DOHH2 (cell line): ENCODE measurements around the gene RGS9.

Experiments
- H3F3A ChIP-seq: fragments of 200-600 bp; sonication (generic), shearing (Covaris generic); 2 replicates; pipeline ENCODE4 v1.6.0; 2016; ENCODE audit warnings: antibody characterized with exemption, mild to moderate bottlenecking; ENCODE audit not compliant: control insufficient read depth, insufficient read depth
- H3K27ac ChIP-seq: fragments of 200-600 bp; sonication (generic); 2 replicates; pipeline ENCODE4 v1.5.1; 2014; ENCODE audit warnings: low read depth, mild to moderate bottlenecking, low read length, moderate library complexity
- H3K27me3 ChIP-seq: fragments of 200-600 bp; sonication (generic); 2 replicates; pipeline ENCODE4 v1.6.1; 2014; ENCODE audit warnings: mild to moderate bottlenecking, low read length, mixed read lengths; ENCODE audit not compliant: control insufficient read depth
- H3K36me3 ChIP-seq: fragments of 200-600 bp; sonication (generic); 2 replicates; pipeline ENCODE4 v1.6.1; 2014; ENCODE audit warnings: mild to moderate bottlenecking, low read length, moderate library complexity, mixed read lengths; ENCODE audit not compliant: control insufficient read depth
- H3K4me1 ChIP-seq: fragments of 200-600 bp; sonication (generic); 2 replicates; pipeline ENCODE4 v1.6.1; 2014; ENCODE audit warnings: mild to moderate bottlenecking, low read length, mixed read lengths; ENCODE audit not compliant: control insufficient read depth
- H3K4me2 ChIP-seq: fragments of 200-600 bp; sonication (generic); 2 replicates; pipeline ENCODE4 v1.6.0; 2014; ENCODE audit warnings: mild to moderate bottlenecking, low read length, moderate library complexity
- H3K4me3 ChIP-seq: fragments of 200-600 bp; sonication (generic); 2 replicates; pipeline ENCODE4 v1.5.1; 2014; ENCODE audit warnings: mild to moderate bottlenecking, low read length, mixed read lengths
- H3K79me2 ChIP-seq: fragments of 200-600 bp; sonication (generic); 2 replicates; pipeline ENCODE4 v1.6.1; 2014; ENCODE audit warnings: mild to moderate bottlenecking, low read length, mixed read lengths; ENCODE audit not compliant: control insufficient read depth
- H3K9me2 ChIP-seq: fragments of 200-600 bp; sonication (generic); replicated peaks from 2 replicates; pipeline ENCODE4 v1.6.1; 2014; ENCODE audit warnings: mild to moderate bottlenecking, low read length, mixed read lengths; ENCODE audit not compliant: control insufficient read depth
- H3K9me3 ChIP-seq: fragments of 200-600 bp; sonication (generic); 2 replicates; pipeline ENCODE4 v1.6.1; 2014; ENCODE audit warnings: antibody characterized with exemption, low read length, mixed read lengths; ENCODE audit not compliant: control insufficient read depth, insufficient read depth
- H4K20me1 ChIP-seq: fragments of 200-600 bp; sonication (generic); 2 replicates; pipeline ENCODE4 v1.6.0; 2014; ENCODE audit warnings: low read depth, mild to moderate bottlenecking, antibody characterized with exemption, low read length, moderate library complexity; ENCODE audit not compliant: control insufficient read depth, insufficient read depth
- CTCF ChIP-seq: fragments of 200-600 bp; sonication (generic); IDR thresholded peaks from one replicate; pipeline ENCODE4 v1.5.1; 2014; ENCODE audit warnings: antibody characterized with exemption, mild to moderate bottlenecking, low read depth, low read length; ENCODE audit not compliant: poor library complexity, severe bottlenecking
- EZH2phosphoT487 ChIP-seq: fragments of 200-600 bp; sonication (generic); IDR thresholded peaks from 2 replicates; pipeline ENCODE4 v1.6.1; 2017; ENCODE audit warnings: borderline replicate concordance, mild to moderate bottlenecking, antibody characterized with exemption, low read length, moderate library complexity, mixed read lengths

The RGS9 gene

GRCh38 chr17:65131946-65132345 is 5.2 kb upstream of the RGS9 start:
- H4K20me1 ChIP-seq: no peaks in the 10 kb centered on the region
- no peaks in the 10 kb centered on the region for H3K36me3 ChIP-seq
- H3K27me3 ChIP-seq: no peaks in the 10 kb centered on the region
- peaks cover 32% of the 10 kb centered on the region for H3K4me1 ChIP-seq
- H3K9me2 ChIP-seq: no peaks in the 10 kb centered on the region
- no peaks in the 10 kb centered on the region for H3K79me2 ChIP-seq
- no peaks in the 10 kb centered on the region for H3K9me3 ChIP-seq
- TF ChIP-seq EZH2phosphoT487 (no peak), CTCF (no peak)
- H3F3A ChIP-seq: no peaks in the 10 kb centered on the region
- no peak overlapping the region for H3K4me2 ChIP-seq
- no peak overlapping the region for H3K27ac ChIP-seq
- no peak overlapping the region for H3K4me3 ChIP-seq

GRCh38 chr17:65134035-65134434 is 3.1 kb upstream of the RGS9 start:
- no peaks in the 10 kb centered on the region for H3K9me3 ChIP-seq
- no peaks in the 10 kb centered on the region for H3K27me3 ChIP-seq
- H3K27ac ChIP-seq: no peak overlapping the region
- TF ChIP-seq CTCF (no peak), EZH2phosphoT487 (no peak)
- no peak overlapping the region for H3K4me2 ChIP-seq
- H4K20me1 ChIP-seq: no peaks in the 10 kb centered on the region
- H3K9me2 ChIP-seq: no peaks in the 10 kb centered on the region
- no peak overlapping the region for H3K4me3 ChIP-seq
- H3K79me2 ChIP-seq: peaks cover 18% of the 10 kb centered on the region
- no peaks in the 10 kb centered on the region for H3K36me3 ChIP-seq
- no peaks in the 10 kb centered on the region for H3F3A ChIP-seq
- peaks cover 49% of the 10 kb centered on the region for H3K4me1 ChIP-seq

- H3K27me3 ChIP-seq: no peaks in the 10 kb centered on the region
Measured at GRCh38 chr17:65139101-65139764, 2.1 kb downstream of the RGS9 start.

More at GRCh38 chr17:65139101-65139764, 2.1 kb downstream of the RGS9 start:
- Histone ChIP-seq H3K79me2 (peaks cover 70% of the 10 kb centered on the region), H3K4me1 (peaks cover 81% of the 10 kb centered on the region), H3K4me2 (peak overlapping the region; percentile 90), H3K4me3 (peak overlapping the region; percentile 78), H4K20me1 (no peaks in the 10 kb centered on the region), H3K9me3 (no peaks in the 10 kb centered on the region), H3F3A (no peaks in the 10 kb centered on the region), H3K27ac (no peak overlapping the region), H3K36me3 (peaks cover 8% of the 10 kb centered on the region), H3K9me2 (no peaks in the 10 kb centered on the region)
- no peak for TF ChIP-seq EZH2phosphoT487
- TF ChIP-seq CTCF: no peak
